ENCODE data around the gene PPM1N.

- TF ChIP-seq CTCF (conservative IDR thresholded peaks at IDR 0.05; ENCODE audit: low read depth, low read length), result no peak
- TF ChIP-seq EZH2 (IDR thresholded peaks at IDR 0.05; ENCODE audit: low read length, unreplicated experiment), result no peak
These were observed 17.7 kb downstream of the PPM1N start for GRCh38 chr19:45515807-45516401.

All from PC-3 (cell line).